ENCODE data around the gene C10orf67.
"Not testable (repeated sequence)": the region's sequence is repeated elsewhere in the genome, so short reads cannot be mapped to it uniquely, and the experiment has no call there.

Gene C10orf67

GRCh38 chr10:23262928-23263327, 81.7 kb downstream of the C10orf67 start:
- DNase-seq, result no peak

GRCh38 chr10:23258516-23258915, 86.1 kb downstream of the C10orf67 start:
- DNase-seq, result no peak

- peak; percentile 92 for DNase-seq
Measured at GRCh38 chr10:23253780-23254179, 90.8 kb downstream of the C10orf67 start.

- not testable (repeated sequence) for DNase-seq
Measured at GRCh38 chr10:23252859-23253258, 91.7 kb downstream of the C10orf67 start.

- DNase-seq, result not testable (repeated sequence)
Measured at GRCh38 chr10:23241779-23242178, 102.8 kb downstream of the C10orf67 start.

GRCh38 chr10:23238015-23238414, 106.6 kb downstream of the C10orf67 start:
- peak; percentile 86 for DNase-seq

- no peak for DNase-seq
Measured at GRCh38 chr10:23230582-23230981, 114.0 kb downstream of the C10orf67 start.

- no peak for DNase-seq
Measured at GRCh38 chr10:23217471-23217870, 127.1 kb downstream of the C10orf67 start.

- DNase-seq, result no peak
Measured at GRCh38 chr10:23205972-23206642, 138.5 kb downstream of the C10orf67 start.

GRCh38 chr10:23204773-23205172, 139.8 kb downstream of the C10orf67 start:
- DNase-seq, result no peak

GRCh38 chr10:23203369-23204325, 140.9 kb downstream of the C10orf67 start:
- no peak for DNase-seq

- DNase-seq, result no peak
Measured at GRCh38 chr10:23202779-23203178, 141.8 kb downstream of the C10orf67 start.

- no peak for DNase-seq
Measured at GRCh38 chr10:23201837-23202236, 142.8 kb downstream of the C10orf67 start.

- no peak for DNase-seq
Measured at GRCh38 chr10:23200997-23201652, 143.5 kb downstream of the C10orf67 start.

GRCh38 chr10:23200586-23200985, 144.0 kb downstream of the C10orf67 start:
- DNase-seq, result no peak

- DNase-seq, result no peak
Measured at GRCh38 chr10:23199768-23200511, 144.7 kb downstream of the C10orf67 start.

GRCh38 chr10:23198940-23199767, 145.4 kb downstream of the C10orf67 start:
- DNase-seq, result peak; percentile 88

GRCh38 chr10:23198610-23198939, 146.0 kb downstream of the C10orf67 start:
- no peak for DNase-seq

GRCh38 chr10:23197416-23197861, 147.2 kb downstream of the C10orf67 start:
- peak; percentile 94 for DNase-seq

GRCh38 chr10:23196915-23197314, 147.7 kb downstream of the C10orf67 start:
- DNase-seq, result peak; percentile 67

- DNase-seq, result peak; percentile 36
Measured at GRCh38 chr10:23195846-23196600, 148.6 kb downstream of the C10orf67 start.
